WTC11 (cell line): ENCODE measurements around the gene ANK2. TPM values are rescaled to one million over a fixed set of nuclear protein-coding genes. Genes with fewer than 3 reads are reported as not detected.

ENCODE experiments used
- ATAC-seq: fragments of 200-7000 bp; cut with Tn5 transposase; 2 replicates; pipeline ENCODE4 v1.10.0; 2021; ENCODE audit warnings: mild to moderate bottlenecking, moderate library complexity
- CTCF ChIA-PET: fragments of 300-600 bp; sonication (Branson Sonifier 250); formaldehyde crosslinking; loops from one replicate; lab custom pipeline; 2021; ENCODE audit warnings: antibody characterized with exemption; lab: Charles Lee
- POLR2A ChIA-PET: fragments of 350-600 bp; sonication (Branson Sonifier 250); formaldehyde crosslinking; loops from one replicate; lab custom pipeline; 2021; ENCODE audit warnings: antibody characterized with exemption; lab: Charles Lee
- DNase-seq: peaks from one replicate; pipeline ENCODE4 v3.0.0; 2021; ENCODE audit warnings: low spot score
- H3K27ac Mint-ChIP-seq: 2 replicates; pipeline ENCODE4 v1.8.0; 2021; ENCODE audit warnings: mixed read lengths
- H3K27me3 Mint-ChIP-seq: 2 replicates; pipeline ENCODE4 v1.8.0; 2021; ENCODE audit warnings: low read depth, mild to moderate bottlenecking, moderate library complexity, mixed read lengths
- H3K36me3 Mint-ChIP-seq: 2 replicates; pipeline ENCODE4 v1.8.0; 2021; ENCODE audit warnings: mixed read lengths
- H3K4me1 Mint-ChIP-seq: 2 replicates; pipeline ENCODE4 v1.8.0; 2022; ENCODE audit warnings: mixed read lengths
- H3K4me3 Mint-ChIP-seq: 2 replicates; pipeline ENCODE4 v1.8.0; 2021; ENCODE audit warnings: mild to moderate bottlenecking, moderate library complexity, mixed read lengths
- H3K9me3 Mint-ChIP-seq: 2 replicates; pipeline ENCODE4 v1.8.0; 2021; ENCODE audit warnings: mixed read lengths
- AR ChIP-seq: fragments of 250-450 bp; sonication (Bioruptor Pico); IDR thresholded peaks from 2 replicates; pipeline ENCODE4 v1.9.0; 2021; ENCODE audit warnings: mild to moderate bottlenecking
- ATF3 ChIP-seq: sonication (generic); formaldehyde crosslinking; conservative IDR thresholded peaks from 2 replicates; pipeline ENCODE4 v1.8.1; 2022; ENCODE audit warnings: mild to moderate bottlenecking, missing genetic modification reagents
- CREB1 ChIP-seq: sonication (generic); formaldehyde crosslinking; IDR thresholded peaks from 2 replicates; pipeline ENCODE4 v1.8.0; 2023; ENCODE audit warnings: mild to moderate bottlenecking, missing genetic modification reagents
- CREM ChIP-seq: sonication (generic); formaldehyde crosslinking; IDR thresholded peaks from 2 replicates; pipeline ENCODE4 v1.8.1; 2022; ENCODE audit warnings: mild to moderate bottlenecking, missing genetic modification reagents, moderate library complexity
- ELF4 ChIP-seq: sonication (generic); formaldehyde crosslinking; IDR thresholded peaks from 2 replicates; pipeline ENCODE4 v1.8.1; 2022; ENCODE audit warnings: low read depth, mild to moderate bottlenecking, moderate library complexity, missing genetic modification reagents
- EMX1 ChIP-seq: fragments of 250-450 bp; sonication (Bioruptor Pico); IDR thresholded peaks from 2 replicates; pipeline ENCODE4 v1.8.0; 2021; ENCODE audit warnings: mild to moderate bottlenecking
- FOXP1 ChIP-seq: sonication (generic); formaldehyde crosslinking; IDR thresholded peaks from 2 replicates; pipeline ENCODE4 v1.8.0; 2022; ENCODE audit warnings: missing genetic modification reagents, mild to moderate bottlenecking, moderate library complexity, borderline replicate concordance
- GABPB1 ChIP-seq: sonication (generic); formaldehyde crosslinking; IDR thresholded peaks from 2 replicates; pipeline ENCODE4 v1.8.1; 2023; ENCODE audit warnings: mild to moderate bottlenecking, missing genetic modification reagents
- GRHL2 ChIP-seq: fragments of 250-450 bp; sonication (Bioruptor Pico); IDR thresholded peaks from 2 replicates; pipeline ENCODE4 v1.8.0; 2022; ENCODE audit warnings: mild to moderate bottlenecking, moderate library complexity; ENCODE audit not compliant: insufficient replicate concordance, severe bottlenecking
- IRF2 ChIP-seq: sonication (generic); formaldehyde crosslinking; IDR thresholded peaks from 2 replicates; pipeline ENCODE4 v1.8.0; 2022; ENCODE audit warnings: low read depth, missing genetic modification reagents, borderline replicate concordance
- MXD4 ChIP-seq: fragments of 250-450 bp; sonication (Bioruptor Pico); IDR thresholded peaks from 2 replicates; pipeline ENCODE4 v1.8.0; 2021; ENCODE audit warnings: mild to moderate bottlenecking, moderate library complexity, borderline replicate concordance
- NFYB ChIP-seq: sonication (generic); formaldehyde crosslinking; conservative IDR thresholded peaks from 2 replicates; pipeline ENCODE4 v1.8.0; 2022; ENCODE audit warnings: low read depth, missing genetic modification reagents
- PRRX2 ChIP-seq: fragments of 250-450 bp; sonication (Bioruptor Pico); IDR thresholded peaks from 2 replicates; pipeline ENCODE4 v1.8.0; 2021; ENCODE audit warnings: mild to moderate bottlenecking
- RORB ChIP-seq: fragments of 250-450 bp; sonication (Bioruptor Pico); IDR thresholded peaks from 2 replicates; pipeline ENCODE4 v1.9.0; 2021; ENCODE audit warnings: mild to moderate bottlenecking
- SMAD4 ChIP-seq: sonication (generic); formaldehyde crosslinking; IDR thresholded peaks from 2 replicates; pipeline ENCODE4 v1.8.0; 2022; ENCODE audit warnings: mild to moderate bottlenecking, missing genetic modification reagents
- TCF7 ChIP-seq: sonication (generic); formaldehyde crosslinking; IDR thresholded peaks from 2 replicates; pipeline ENCODE4 v1.8.0; 2022; ENCODE audit warnings: mild to moderate bottlenecking, low read depth, missing genetic modification reagents, moderate library complexity
- TEAD1 ChIP-seq: sonication (generic); formaldehyde crosslinking; IDR thresholded peaks from 2 replicates; pipeline ENCODE4 v1.8.0; 2022; ENCODE audit warnings: mild to moderate bottlenecking, missing genetic modification reagents
- TEAD4 ChIP-seq: sonication (generic); formaldehyde crosslinking; IDR thresholded peaks from 2 replicates; pipeline ENCODE4 v1.8.0; 2022; ENCODE audit warnings: mild to moderate bottlenecking, missing genetic modification reagents
- ZNF138 ChIP-seq: sonication (generic); formaldehyde crosslinking; conservative IDR thresholded peaks from 2 replicates; pipeline ENCODE4 v1.8.1; 2022; ENCODE audit warnings: mild to moderate bottlenecking, moderate library complexity, missing genetic modification reagents
- ZNF263 ChIP-seq: sonication (generic); formaldehyde crosslinking; IDR thresholded peaks from 2 replicates; pipeline ENCODE4 v1.8.1; 2022; ENCODE audit warnings: low read depth, mild to moderate bottlenecking, moderate library complexity, missing genetic modification reagents
- ZNF317 ChIP-seq: sonication (generic); formaldehyde crosslinking; IDR thresholded peaks from 2 replicates; pipeline ENCODE4 v1.8.1; 2023; ENCODE audit warnings: low read depth, mild to moderate bottlenecking, moderate library complexity, missing genetic modification reagents, borderline replicate concordance
- ZNF416 ChIP-seq: fragments of 250-450 bp; sonication (Bioruptor Pico); IDR thresholded peaks from 2 replicates; pipeline ENCODE4 v1.9.0; 2021; ENCODE audit warnings: mild to moderate bottlenecking, inconsistent platforms
- total RNA-seq: library from RNA; stranded (reverse); gene quantifications from 3 replicates; pipeline ENCODE4 v1.2.3, GENCODE V29; 2021
- TF ChIP-seq, protein P1 (sequence below): sonication (generic); formaldehyde crosslinking; IDR thresholded peaks from 2 replicates; pipeline ENCODE4 v1.8.0; 2023; ENCODE audit warnings: mild to moderate bottlenecking, missing genetic modification reagents
- TF ChIP-seq, protein P2 (sequence below): sonication (generic); formaldehyde crosslinking; IDR thresholded peaks from 2 replicates; pipeline ENCODE4 v1.8.1; 2022; ENCODE audit warnings: low read depth, mild to moderate bottlenecking, moderate library complexity, missing genetic modification reagents, borderline replicate concordance

The ANK2 gene
- total RNA-seq, 1 experiment from 2014 or later = 27.9 TPM

DNA sequence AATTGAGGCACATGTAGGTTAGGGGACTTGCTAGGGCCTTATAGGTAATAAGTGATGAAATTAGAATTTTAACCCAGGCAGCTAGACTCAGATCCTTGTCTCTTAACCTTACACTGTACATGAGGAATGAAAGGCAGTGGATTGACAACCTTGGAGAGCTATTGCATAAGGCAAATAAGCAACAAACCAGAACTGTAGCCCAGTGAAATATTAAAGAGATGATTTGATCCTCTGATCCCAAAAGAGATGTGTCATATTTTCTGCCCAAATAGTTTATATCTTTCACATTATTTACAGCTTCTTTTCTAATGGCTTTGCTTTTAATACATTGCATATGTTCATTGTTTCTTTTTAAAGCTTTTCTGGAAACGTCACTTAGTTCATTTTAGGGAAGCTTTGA lies 252.6 kb downstream of the ANK2 start:
- Mint-ChIP-seq H3K27ac (no peak overlapping the region), H3K36me3 (no peaks in the 10 kb centered on the region), H3K4me3 (no peak overlapping the region), H3K27me3 (no peaks in the 10 kb centered on the region), H3K9me3 (no peaks in the 10 kb centered on the region), H3K4me1 (peaks cover 12% of the 10 kb centered on the region)
- POLR2A ChIA-PET = no interaction called here
- ATAC-seq (no peak), DNase-seq (no peak)
- CTCF ChIA-PET = no interaction called here
- TF ChIP-seq AR (CRISPR knock-in tag) (no peak), ZNF416 (CRISPR knock-in tag) (no peak), NFYB (CRISPR knock-in tag) (no peak), GABPB1 (CRISPR knock-in tag) (no peak), ZNF138 (no peak), TCF7 (CRISPR knock-in tag) (no peak), ZNF317 (CRISPR knock-in tag) (no peak), TEAD1 (CRISPR knock-in tag) (no peak)

- Mint-ChIP-seq H3K27ac (no peak overlapping the region), H3K9me3 (no peaks in the 10 kb centered on the region), H3K4me3 (no peak overlapping the region), H3K4me1 (peaks cover 12% of the 10 kb centered on the region), H3K27me3 (no peaks in the 10 kb centered on the region), H3K36me3 (no peaks in the 10 kb centered on the region)
- ATAC-seq (no peak), DNase-seq (no peak)
- ChIA-PET POLR2A (no interaction called here), CTCF (interaction anchor here (1.0 kb wide), 1 partner anchor 11 kb away, joined by 3 read pairs; no protein-coding TSS in a partner anchor)
- no peak for TF ChIP-seq CREB1
- no peak for TF ChIP-seq EMX1 (CRISPR knock-in tag)
- no peak for TF ChIP-seq IRF2 (CRISPR knock-in tag)
- no peak for TF ChIP-seq FOXP1
- TF ChIP-seq MXD4 (CRISPR knock-in tag) = no peak
Measured at GRCh38 chr4:113303315-113303714, 253.9 kb downstream of the ANK2 start.

DNA sequence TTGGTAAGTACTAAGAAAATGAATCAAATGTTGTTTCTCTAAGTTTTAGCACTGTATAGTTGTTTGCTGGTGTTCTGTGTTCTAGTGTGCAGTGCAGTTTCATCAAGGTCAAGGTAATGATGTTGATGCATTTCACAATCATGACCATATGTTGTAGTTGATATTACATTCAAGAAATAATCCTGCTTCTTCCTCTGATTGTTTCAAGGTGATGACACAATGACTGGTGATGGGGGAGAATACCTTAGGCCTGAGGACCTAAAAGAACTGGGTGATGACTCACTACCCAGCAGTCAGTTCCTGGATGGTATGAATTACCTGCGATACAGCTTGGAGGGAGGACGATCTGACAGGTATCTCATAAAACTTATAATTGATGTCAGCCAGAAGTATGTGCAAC lies 261.6 kb downstream of the ANK2 start:
- CTCF ChIA-PET = no interaction called here
- H3K36me3 Mint-ChIP-seq = peaks cover 8% of the 10 kb centered on the region
- POLR2A ChIA-PET = no interaction called here
- ATAC-seq (no peak), DNase-seq (no peak)
- H3K27ac Mint-ChIP-seq = no peak overlapping the region
- H3K9me3 Mint-ChIP-seq = no peaks in the 10 kb centered on the region
- H3K4me1 Mint-ChIP-seq = peaks cover 6% of the 10 kb centered on the region
- no peaks in the 10 kb centered on the region for H3K27me3 Mint-ChIP-seq
- no peak overlapping the region for H3K4me3 Mint-ChIP-seq
- no peak for TF ChIP-seq CREM (CRISPR knock-in tag)
- TF ChIP-seq GRHL2 (CRISPR knock-in tag) = no peak
- no peak for TF ChIP-seq RORB (CRISPR knock-in tag)
- TF ChIP-seq MXD4 (CRISPR knock-in tag) = no peak
- TF ChIP-seq, protein P1, sequence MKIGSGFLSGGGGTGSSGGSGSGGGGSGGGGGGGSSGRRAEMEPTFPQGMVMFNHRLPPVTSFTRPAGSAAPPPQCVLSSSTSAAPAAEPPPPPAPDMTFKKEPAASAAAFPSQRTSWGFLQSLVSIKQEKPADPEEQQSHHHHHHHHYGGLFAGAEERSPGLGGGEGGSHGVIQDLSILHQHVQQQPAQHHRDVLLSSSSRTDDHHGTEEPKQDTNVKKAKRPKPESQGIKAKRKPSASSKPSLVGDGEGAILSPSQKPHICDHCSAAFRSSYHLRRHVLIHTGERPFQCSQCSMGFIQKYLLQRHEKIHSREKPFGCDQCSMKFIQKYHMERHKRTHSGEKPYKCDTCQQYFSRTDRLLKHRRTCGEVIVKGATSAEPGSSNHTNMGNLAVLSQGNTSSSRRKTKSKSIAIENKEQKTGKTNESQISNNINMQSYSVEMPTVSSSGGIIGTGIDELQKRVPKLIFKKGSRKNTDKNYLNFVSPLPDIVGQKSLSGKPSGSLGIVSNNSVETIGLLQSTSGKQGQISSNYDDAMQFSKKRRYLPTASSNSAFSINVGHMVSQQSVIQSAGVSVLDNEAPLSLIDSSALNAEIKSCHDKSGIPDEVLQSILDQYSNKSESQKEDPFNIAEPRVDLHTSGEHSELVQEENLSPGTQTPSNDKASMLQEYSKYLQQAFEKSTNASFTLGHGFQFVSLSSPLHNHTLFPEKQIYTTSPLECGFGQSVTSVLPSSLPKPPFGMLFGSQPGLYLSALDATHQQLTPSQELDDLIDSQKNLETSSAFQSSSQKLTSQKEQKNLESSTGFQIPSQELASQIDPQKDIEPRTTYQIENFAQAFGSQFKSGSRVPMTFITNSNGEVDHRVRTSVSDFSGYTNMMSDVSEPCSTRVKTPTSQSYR = no peak
- TF ChIP-seq, protein P2, sequence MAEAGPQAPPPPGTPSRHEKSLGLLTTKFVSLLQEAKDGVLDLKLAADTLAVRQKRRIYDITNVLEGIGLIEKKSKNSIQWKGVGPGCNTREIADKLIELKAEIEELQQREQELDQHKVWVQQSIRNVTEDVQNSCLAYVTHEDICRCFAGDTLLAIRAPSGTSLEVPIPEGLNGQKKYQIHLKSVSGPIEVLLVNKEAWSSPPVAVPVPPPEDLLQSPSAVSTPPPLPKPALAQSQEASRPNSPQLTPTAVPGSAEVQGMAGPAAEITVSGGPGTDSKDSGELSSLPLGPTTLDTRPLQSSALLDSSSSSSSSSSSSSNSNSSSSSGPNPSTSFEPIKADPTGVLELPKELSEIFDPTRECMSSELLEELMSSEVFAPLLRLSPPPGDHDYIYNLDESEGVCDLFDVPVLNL = no peak
- TF ChIP-seq ATF3 (CRISPR knock-in tag) = no peak
- TF ChIP-seq ZNF263 (CRISPR knock-in tag) = no peak
- TF ChIP-seq ZNF416 (CRISPR knock-in tag) = no peak
- TF ChIP-seq ELF4 = no peak
- no peak for TF ChIP-seq PRRX2 (CRISPR knock-in tag)
- no peak for TF ChIP-seq TEAD4 (CRISPR knock-in tag)
- TF ChIP-seq SMAD4 = no peak
